ENCODE data around the gene CSNK1D.
A peak's percentile ranks its signal among the peaks of the same experiment; 100 is the strongest.
"Not testable (repeated sequence)": the region's sequence is repeated elsewhere in the genome, so short reads cannot be mapped to it uniquely, and the experiment has no call there.

Gene CSNK1D

DNA sequence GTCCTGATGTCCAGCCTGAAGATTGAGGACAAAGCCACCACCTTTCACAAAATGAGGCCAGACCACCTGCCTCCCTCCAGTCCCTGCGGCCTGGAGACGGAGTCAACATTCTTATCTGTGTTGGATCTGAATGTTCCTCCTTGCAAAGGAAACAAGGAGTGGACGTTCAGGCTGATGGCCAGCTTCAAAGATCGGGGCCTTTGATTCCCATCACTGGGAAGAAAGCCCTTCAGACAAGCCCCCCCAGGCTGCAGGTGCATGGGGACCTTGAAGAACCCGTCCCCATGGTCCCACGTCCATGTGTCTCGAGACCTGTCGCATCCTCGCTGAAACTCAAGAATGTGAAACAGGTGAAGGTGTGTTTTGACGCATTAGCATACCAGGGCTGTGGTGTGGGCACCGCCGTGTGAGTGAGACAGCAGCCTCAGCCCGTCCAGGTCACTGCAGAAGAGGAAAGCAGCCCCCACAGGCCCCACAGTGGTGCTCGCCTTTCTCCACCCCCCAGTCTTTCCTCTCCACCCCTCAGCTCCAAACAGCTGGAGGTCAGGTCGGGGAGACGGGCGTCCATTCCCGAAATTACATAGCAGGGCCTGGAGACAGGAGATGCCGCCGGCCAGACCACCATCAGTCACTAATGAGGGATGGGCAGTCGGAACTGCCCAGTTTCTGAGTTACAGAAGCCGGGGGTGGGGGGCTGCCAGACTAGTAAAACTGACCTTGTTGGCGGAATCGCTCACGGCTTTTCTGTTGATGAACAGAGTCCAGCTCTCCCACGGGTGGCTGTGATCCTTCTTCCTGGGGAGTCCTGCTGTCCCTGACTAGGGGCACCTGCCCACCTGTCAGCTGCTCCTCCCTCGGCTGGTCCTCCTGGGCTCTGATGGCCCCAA, 877 bp upstream of the CSNK1D start:
- no peak for DNase-seq (ENCODE audit: low read depth in 2 of 2)

DNA sequence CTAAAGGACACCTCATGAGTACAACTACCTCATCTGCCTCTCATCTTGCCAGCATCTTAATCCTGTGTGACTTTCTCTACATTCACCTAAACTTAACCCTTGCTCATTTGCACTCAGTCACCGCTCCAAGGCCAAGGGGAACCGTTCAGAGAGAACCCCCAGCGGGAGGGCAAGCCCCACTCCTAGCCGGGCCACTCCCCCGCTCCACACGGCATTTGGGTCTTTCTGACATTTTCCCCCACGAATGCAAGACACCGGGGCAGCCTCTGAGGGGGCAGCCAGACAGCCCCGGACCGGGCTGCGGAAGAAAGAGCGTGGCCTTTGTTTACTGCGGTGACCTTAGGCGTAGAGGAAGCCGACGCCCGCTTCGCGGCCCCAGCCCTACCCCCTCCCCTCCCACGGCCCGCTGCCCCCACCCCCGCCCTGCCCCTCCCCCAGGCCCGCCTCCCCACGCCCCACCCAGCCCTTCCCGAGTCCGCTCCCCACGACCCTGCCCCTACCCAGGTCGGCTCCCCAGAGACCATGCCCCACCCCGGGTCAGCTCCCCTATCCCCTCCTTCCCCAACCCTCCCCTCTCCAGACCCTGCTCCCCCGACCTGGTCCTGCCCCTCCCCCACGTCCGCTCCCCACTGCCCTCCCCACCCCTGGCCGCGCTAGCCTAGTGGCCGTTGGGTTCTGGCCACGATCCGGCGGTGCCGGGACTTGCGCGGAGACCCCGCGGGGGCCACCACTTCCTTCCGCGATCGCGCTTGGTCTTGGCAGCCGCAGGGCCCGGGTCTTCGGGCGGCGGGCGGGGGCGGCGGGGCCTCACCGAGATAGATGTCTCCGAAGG, 789 bp downstream of the CSNK1D start:
- DNase-seq (ENCODE audit: low read depth in 2 of 2), result no peak

DNA sequence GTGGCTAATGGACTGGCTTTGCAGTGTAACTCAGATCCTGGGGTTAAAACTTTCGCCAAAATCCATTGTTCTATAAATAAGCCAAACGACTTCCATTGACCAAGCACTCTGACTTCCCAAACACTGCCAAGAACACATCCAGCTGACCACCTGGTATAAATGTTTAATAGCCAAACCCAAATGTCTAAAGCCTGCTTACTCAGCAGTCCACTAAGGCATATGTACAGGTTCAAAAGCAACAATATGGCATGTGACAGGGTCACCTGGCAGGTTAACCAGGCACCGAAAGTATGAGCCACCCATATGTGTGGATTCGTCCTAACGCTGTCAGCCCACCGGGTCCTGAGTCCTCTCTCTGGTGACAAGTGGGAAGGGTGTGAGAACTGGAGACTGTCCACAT, 2.1 kb downstream of the CSNK1D start:
- no peak for DNase-seq (ENCODE audit: low read depth in 2 of 2)

DNA sequence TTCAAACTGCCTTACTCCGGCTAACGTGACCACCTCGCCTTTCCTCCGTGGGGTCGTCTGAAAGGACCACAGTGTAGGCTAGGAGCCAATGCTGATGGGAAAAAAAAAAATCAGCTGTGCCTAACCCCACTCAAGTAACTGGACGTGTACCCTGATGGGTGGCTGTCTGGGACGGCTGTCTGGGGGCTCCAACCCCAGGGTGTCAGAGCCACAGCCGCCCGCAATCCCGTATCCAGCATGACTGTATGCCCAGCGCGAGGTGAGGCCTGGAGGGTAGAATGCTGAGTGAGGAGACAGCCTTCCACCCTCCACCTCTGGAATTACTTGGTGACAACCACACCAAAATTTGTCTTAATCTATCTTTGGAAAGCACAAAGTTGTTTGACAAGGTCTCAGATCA, 2.8 kb downstream of the CSNK1D start:
- DNase-seq (ENCODE audit: low read depth in 2 of 2), result no peak

DNA sequence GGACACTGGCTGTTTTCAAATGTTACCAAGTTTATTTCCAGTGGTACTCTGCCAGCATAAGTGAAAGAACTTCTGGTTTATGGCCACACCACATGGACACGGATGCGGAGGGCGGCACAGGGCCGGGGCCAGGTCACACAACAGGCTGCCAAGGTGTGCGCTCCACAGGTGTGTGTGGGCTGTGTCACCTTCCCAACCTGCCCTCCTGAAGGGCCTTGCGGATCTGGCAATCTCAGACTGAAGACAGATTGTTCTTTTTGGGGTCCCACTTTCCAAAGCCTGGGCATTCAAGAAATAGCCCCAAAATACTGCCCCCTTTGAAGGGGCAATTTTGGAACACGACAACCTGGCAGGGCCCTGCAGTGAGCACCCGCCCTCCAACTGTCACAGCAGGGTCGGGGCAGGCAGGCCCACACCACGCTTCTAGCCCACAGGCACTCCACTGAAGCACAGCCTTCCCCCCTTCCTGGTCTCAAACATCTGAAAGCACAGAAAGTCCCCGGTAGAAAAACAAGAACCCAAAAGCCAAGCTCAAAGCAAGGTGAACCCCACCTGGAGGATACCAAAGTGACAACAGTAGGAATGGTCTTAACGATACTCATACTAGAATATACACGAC, 3.5 kb downstream of the CSNK1D start:
- DNase-seq (ENCODE audit: low read depth in 2 of 2), result no peak

DNA sequence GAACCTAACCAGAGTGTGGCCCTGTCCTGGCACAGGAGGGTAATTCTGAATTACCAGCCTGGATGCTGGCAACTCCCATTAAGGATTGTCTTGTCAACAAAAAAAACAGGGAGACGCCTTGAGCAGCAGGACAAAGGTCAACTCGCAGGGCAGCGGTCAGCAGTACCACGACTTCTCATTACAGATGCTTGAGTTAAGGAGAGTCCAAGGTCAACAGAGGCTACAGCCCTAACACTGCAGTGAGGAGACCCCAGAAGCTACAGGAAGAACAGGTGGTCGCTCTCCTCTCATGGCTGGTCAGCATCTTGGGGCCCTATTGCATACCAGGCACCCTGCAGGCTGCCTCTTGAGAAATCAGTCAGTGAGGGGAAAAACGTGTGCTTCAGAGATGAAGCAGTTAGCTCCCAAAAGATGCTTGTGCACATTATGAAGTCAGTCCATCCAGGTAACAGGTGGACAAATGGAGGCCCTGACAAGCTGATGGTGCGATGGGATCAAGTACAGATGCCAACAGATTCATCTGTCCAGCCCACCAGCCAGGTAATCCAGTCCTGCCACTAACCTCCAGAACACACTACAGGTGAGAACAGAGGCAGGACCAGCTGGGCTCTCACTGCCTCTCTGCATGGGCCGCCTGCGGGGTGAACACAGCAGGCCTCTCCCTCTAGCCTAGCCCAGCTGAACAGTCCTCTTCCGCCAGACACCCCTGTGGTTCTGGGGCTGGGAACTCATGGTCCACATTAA, 4.2 kb downstream of the CSNK1D start:
- DNase-seq (ENCODE audit: low read depth in 2 of 2), result no peak

DNA sequence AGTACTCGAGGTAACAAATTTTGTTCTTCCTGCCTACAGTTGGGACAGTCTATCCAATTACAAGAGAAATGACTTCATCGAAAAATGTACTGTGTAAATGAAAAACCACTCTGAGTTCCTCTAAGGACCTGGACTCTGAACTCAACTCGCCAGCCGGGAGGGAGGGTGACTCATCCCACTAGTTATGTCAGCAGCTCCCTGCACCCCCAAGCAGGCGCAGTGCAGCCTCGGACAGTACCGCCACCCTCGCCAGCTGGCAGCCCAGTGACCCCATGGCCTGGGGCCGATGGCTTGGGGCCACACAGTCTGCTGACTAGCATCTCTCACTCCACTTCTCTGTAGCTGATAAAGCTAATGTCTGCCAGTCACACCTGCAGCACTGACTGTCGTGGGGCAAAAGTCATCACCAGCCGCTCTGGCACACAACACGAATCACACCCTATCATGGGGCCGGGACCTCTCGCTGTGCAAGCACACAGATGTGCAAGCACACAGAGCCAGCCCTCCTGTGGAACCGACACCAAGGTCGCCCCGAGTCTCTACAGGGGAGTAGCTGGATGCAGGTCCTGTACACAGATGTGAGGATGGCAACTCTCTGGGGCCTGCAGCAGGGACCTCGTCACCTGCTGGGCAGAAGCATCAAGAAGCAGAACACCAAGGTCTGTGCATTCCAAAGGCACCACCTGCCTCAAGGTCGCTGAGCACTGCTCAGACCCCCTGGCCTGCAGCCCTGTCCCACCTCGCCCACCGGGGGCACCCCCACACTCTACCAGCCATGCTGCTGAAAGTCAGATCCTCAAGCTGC, 5.7 kb downstream of the CSNK1D start:
- peak; percentile 60 to 63 for DNase-seq (ENCODE audit: low read depth in 2 of 2)

DNA sequence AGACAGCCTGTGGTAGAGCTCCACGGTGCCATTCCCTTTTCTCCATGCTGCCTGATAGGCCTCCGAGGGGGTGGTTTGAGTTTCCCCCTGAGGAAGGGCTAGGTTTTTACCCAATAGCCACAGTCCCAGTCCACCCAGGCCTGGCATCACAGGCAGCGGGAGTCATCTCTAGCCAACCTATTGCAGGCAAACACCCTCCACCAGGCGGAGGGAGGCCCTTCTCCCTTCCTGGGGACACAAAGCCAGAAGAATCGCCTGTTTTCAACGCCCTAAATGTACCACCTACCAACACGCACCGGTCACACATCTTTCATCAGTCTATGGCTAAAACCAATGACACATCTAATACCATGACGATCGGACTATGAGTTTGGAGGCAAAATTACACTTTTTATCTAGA, 7.4 kb downstream of the CSNK1D start:
- DNase-seq (ENCODE audit: low read depth in 2 of 2), result no peak

DNA sequence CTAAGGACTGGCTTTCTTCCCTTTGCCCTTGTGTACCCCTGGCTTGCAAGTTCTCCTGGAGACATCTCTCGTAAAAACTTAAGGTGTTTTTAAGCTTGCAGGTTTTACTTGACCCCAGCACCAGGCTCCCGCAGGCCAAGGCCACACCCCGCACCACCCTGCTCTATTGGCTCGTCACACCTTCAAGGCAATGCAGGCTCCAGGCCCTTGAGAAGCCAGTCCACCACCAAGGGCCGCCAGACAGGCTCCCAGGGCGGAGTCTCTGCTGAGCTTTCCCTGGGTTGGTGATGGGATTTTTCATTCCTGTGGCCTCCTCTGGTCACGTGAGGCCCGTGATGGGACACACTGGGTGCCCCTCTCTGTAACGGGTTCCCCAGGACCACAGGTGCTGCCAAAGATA, 9.9 kb downstream of the CSNK1D start:
- no peak for DNase-seq (ENCODE audit: low read depth in 2 of 2)

DNA sequence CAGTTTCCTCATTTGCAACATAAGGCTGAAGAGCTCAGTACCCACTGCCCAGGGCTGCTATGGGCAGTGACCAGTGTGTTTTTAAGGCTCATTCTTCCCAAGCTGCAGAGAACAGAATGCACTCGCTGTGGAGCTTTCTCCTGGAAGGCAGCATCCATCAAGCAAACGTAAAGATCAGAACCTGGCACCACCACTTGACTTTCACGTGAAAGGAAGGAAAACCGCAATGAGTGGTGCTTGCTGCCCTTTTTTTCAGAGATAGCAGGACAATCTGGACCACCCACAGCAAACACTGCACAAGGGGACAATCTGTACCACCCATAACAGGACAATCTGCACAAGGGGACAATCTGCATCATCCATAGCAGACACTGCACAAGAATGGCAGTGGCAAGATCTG, 11.2 kb downstream of the CSNK1D start:
- no peak for DNase-seq (ENCODE audit: low read depth in 2 of 2)

DNA sequence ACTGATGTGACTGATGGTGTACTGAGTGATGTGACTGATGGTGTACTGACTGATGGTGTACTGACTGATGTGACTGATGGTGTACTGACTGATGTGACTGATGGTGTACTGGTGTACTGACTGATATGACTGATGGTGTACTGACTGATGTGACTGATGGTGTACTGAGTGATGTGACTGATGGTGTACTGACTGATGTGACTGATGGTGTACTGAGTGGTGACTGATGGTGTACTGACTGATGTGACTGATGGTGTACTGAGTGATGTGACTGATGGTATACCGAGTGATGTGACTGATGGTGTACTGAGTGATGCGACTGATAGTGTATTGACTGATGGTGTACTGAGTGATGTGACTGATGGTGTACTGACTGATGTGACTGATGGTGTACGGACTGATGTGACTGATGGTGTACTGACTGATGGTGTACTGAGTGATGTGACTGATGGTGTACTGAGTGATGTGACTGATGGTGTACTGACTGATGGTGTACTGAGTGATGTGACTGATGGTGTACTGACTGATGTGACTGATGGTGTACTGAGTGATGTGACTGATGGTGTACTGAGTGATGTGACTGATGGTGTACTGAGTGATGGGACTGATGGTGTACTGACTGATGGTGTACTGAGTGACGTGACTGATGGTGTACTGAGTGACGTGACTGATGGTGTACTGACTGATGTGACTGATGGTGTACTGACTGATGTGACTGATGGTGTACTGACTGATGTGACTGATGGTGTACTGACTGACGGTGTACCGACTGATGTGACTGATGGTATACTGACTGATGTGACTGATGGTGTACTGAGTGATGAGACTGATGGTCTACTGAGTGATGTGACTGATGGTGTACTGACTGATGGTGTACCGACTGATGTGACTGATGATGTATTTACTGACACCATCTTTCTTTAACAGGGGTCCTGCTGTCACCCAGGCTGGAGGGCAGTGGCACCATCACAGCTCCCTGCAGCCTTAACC, 13.2 kb downstream of the CSNK1D start:
- not testable (repeated sequence) for DNase-seq (ENCODE audit: low read depth in 2 of 2)

DNA sequence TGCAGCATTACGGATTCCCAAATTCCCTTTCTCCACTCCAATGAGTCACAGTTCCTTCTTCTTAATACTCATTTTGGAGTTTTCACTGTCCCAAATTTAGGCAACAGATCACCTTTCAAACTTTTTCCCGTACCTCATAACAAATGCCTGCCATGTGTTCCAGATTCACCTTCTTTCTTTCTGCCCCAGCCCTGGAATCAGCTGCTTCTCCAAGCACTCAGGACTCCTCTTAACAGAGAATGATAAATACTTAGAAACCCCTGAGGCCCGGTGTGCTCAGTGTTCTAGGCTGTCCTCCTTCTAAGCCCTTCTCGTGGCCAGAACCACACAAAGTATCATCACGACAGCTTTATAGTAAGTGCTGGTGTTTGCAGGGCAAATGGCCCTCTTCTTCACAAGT, 14.9 kb downstream of the CSNK1D start:
- DNase-seq (ENCODE audit: low read depth in 2 of 2), result no peak

DNA sequence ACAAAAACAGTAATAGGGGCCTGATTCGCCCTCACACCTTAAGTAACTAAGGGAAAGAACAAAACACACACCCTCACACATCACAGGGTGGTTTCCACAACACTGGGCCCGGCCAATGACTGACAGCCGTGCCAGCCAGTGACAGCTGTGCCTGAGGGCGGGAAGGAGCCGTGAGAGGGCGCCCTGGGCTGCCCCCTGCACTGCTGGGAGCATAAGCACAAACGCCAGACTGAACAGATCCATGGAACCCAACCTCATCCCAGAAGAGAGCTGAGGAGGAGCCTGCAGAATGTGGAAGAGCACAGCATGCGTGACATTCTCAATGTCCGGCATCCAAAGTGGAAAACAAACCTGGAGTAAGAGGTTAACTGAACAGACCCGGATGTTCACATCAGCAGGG, 16.0 kb downstream of the CSNK1D start:
- DNase-seq (ENCODE audit: low read depth in 2 of 2), result no peak

DNA sequence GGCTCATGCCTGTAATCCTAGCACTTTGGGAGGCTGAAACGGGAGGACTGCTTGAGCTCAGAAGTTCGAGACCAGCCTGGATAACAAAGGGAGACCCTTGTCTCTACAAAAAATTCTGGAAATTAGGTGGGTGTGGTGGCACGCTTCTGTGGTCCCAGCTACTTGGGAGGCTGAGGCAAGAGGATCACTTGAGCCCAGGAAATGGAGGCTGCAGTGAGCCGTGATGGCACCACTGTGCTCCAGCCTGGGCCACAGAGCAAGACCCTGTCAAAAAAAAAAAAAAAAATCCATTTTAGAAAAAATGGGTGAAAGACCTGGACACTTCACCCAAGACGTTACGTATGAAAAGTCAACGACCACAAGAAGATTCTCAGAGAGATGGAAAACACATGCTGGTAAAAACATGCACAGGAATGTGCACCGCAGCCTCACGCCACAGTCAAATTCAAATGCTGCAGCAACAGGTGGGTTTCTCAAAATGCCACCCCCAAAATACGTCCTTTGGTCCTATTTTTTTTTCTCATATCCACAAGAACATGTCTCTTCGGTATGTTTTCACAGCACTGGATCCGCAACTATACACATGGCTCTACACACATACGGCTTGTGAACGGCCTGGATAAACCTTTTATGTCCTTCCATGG, 17.1 kb downstream of the CSNK1D start:
- no peak for DNase-seq (ENCODE audit: low read depth in 2 of 2)

DNA sequence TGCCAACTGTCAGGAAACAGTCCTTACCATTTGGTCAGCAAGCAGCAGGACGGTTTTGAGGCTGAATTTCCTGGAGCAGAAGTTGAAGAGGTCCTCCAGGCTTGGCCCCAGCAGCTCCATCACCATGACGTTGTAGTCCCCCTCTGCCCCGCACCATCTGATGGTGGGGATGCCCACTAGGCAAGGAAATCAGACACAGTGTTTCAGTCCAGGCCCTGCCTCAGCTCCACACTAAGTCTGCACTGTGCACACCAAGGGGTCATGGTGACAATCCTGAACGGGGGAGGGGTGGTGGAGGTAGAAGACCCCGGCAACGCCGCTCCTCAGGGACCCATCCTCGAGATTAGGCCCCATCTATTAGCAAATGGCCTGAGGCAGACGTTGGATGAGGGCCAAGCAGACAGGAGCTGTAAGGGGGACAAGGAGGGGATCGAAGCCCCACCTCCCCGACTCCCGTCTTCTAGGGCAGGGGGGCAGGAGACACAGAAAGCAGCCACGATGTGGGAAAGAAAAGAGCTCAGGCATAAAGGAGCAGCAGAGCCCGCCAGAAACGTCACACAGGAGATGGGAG, 18.0 kb downstream of the CSNK1D start:
- no peak for DNase-seq (ENCODE audit: low read depth in 2 of 2)

DNA sequence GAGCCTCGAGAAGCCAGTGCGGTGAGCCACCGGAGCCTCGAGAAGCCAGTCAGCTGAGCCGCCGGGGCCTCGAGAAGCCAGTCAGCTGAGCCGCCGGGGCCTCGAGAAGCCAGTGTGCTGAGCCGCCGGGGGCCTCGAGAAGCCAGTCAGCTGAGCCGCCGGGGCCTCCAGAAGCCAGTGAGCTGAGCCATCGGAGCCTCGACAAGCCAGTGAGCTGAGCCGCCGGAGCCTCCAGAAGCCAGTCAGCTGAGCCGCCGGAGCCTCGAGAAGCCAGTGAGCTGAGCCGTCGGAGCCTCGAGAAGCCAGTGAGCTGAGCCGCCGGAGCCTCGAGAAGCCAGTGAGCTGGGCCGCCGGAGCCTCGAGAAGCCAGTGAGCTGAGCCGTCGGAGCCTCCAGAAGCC, 18.8 kb downstream of the CSNK1D start:
- not testable (repeated sequence) for DNase-seq (ENCODE audit: low read depth in 2 of 2)

DNA sequence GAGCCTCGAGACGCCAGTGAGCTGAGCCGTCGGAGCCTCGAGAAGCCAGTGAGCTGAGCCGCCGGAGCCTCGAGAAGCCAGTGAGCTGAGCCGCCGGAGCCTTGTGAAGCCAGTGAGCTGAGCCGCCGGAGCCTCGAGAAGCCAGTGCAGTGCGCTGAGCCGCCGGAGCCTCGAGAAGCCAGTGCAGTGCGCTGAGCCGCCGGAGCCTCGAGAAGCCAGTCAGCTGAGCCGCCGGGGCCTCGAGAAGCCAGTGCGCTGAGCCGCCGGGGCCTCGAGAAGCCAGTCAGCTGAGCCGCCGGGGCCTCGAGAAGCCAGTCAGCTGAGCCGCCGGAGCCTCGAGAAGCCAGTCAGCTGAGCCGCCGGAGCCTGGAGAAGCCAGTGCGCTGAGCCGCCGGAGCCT, 19.4 kb downstream of the CSNK1D start:
- not testable (repeated sequence) for DNase-seq (ENCODE audit: low read depth in 2 of 2)

DNA sequence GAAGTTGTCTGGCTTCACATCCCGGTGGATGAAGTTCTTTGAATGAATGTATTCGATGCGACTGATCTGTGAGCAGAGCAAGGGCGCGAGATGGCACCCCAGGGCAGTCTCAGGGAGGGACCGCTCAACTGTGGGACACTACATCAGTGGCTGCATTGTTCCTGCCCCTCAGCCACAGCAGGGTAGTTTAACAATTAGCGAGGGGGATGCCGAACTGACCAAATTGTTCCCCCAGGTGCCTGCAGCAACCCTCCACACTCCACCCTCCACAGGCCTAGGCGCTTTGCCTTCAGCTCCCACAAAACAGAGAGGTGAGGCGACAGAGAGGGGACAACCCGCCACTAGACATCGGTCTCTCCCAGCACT, 20.3 kb downstream of the CSNK1D start:
- no peak for DNase-seq (ENCODE audit: low read depth in 2 of 2)
